MV-4-11 (cell line): ENCODE measurements around the gene SLC15A1.
A peak's percentile ranks its signal among the peaks of the same experiment; 100 is the strongest.

Source experiments
- DNase-seq: peaks from one replicate; lab custom pipeline; 2025; lab: John Stamatoyannopoulos, UW

Gene SLC15A1, protein sequence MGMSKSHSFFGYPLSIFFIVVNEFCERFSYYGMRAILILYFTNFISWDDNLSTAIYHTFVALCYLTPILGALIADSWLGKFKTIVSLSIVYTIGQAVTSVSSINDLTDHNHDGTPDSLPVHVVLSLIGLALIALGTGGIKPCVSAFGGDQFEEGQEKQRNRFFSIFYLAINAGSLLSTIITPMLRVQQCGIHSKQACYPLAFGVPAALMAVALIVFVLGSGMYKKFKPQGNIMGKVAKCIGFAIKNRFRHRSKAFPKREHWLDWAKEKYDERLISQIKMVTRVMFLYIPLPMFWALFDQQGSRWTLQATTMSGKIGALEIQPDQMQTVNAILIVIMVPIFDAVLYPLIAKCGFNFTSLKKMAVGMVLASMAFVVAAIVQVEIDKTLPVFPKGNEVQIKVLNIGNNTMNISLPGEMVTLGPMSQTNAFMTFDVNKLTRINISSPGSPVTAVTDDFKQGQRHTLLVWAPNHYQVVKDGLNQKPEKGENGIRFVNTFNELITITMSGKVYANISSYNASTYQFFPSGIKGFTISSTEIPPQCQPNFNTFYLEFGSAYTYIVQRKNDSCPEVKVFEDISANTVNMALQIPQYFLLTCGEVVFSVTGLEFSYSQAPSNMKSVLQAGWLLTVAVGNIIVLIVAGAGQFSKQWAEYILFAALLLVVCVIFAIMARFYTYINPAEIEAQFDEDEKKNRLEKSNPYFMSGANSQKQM

DNA sequence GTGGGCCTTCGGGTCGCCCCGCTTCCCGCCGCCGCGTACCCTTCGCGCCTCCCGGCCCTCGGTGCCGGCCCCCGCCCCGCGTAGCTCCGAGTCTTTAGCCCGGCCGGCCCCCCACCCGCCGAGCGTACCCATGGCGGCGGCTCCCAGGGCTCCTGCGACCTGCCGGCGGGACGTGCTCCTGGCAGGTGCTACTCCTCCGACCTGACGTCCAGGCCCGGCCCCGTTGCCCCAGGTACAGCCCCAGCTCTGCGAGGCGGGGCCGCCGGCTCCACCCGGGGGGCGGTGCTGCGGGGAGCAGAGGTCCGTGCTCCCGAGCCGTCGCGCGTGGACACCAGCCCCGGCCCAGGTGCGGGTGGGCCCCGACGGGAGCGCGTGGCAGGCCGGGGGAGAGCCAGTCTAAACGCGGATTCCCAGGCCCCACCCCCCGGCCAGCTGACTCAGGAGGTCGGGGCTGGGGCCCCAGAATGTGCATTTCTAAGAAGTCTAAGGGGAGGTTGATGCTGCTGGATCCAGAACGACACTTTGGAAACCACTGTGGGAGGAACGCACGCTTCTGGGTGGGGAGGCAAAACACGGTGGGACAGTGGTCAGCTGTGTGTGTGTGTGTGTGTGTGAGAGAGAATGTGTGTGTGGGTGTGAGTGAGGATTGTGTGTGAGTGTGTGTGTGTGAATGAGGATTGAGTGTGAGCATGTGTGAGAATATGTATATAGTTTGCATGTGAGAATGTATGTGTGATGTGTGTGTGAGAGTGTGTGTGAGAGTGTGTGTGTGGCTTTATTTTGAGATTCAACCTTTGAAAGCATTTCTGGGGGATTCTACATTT is at the start of gene SLC15A1:
Gene SLC15A1, minus strand, starts transcription at position 206 of the 824 bp plus-strand sequence. Its CDS starts 74 bp downstream, at position 132.
- DNase-seq = no peak

DNA sequence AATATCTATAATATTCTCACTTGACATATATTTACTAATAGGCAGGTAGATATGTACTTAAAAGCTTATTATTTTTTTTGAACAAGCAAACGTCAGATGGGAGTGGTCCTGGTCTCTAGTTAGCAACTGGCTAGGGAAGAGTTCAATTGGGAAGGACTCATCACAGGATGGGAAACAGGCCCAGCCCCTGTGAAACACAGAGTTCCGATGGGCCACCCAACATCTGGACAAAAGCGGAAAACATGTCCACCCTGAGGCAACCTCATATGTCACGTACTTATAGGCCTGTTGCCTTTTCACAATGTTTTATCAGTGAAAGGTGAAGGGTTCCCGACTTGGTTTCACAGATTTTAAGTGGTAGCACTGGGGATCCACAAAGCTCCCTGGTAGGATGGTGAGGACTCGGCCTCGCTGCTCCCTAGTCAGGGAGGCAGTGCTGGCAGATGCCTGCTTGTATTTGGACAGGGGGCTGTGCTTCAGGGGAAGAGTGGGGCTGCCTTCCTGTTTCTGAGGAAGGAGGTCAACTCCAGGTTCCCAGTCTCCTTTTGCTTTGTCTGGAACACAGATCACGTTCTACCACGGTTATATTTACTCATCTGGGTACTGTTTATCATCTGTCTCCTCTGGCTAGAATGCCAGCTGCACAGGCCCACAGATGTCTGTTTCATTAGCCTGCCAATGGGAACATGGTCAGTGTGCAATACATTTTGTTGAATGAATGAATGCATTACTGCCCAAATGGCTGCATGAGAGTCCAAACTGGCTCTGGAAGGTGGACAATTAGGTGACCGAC is 49.4 kb upstream of the SLC15A1 start:
- DNase-seq = no peak

DNA sequence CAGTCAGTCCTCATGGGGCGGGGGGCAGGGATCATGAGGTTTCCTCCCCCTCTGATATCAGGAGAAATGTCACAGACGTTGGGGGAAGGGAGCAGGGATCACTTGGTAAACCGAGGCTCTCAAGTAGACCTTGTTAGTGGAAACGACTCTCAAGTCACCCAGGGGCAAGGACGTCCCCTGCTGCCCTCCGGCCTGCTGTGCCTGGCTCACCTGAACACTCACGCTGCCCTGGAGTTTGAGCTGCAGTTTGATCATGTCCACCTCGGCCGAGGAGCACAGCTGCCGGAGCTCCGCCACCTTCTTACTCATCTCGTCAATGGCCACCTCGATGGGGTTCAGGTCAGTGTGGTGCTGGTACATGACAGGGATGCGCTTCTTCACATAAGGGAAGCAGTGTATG is 47.6 kb upstream of the SLC15A1 start:
- no peak for DNase-seq

DNA sequence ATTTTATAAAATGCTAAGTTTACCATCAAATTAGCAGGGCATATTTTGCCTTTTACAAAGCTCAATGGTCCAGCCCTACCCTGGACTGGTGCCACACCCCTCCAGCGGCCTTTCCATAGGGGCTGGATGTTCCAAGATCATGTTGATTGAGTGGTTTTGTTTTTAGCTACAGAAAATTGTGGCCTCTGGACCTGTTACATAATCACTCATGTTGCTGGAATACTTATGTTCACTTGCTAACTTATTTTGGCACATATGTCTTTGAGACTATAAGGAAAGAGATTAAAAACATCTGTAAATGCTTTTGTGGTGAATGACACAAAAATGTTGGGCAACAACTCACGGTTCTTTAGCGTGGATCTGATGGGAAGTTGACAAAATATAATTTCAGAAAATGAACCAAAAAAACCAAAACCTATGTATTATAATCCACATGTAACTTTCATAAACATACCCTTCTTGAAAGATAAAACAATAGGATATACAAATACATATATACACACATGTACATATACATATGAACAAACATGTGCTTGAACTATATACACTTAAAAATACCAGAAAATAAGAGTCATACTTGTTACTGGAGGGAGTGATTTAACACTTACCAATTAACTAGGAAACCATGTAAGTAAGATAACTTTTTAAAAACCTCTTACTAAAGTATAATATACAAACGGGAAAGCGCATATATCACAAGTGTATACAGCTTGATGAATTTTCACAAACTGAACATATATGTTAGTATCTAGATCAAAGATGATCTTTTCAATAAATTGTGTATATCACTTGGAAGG is 46.6 kb upstream of the SLC15A1 start:
- peak; percentile 89 for DNase-seq

DNA sequence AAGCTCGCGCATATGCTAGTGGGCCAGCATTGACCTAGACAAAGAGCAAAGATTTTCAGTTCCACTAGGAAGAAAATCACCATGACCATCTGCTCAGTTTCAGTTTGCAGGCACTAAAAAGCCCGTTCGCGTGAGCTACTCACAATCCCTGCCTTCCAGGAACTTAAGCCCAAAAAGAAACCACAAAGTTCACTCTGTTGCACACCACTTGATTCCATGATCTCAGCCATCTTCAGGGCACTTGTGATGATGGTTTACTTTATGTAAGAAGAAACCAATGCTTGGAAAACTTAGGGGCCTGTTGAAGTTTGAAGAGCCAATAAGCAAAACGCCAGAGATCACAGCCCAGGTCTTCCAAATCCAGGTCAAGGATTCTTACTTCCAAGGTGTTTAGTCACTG is 45.0 kb upstream of the SLC15A1 start:
- DNase-seq = peak; percentile 93

DNA sequence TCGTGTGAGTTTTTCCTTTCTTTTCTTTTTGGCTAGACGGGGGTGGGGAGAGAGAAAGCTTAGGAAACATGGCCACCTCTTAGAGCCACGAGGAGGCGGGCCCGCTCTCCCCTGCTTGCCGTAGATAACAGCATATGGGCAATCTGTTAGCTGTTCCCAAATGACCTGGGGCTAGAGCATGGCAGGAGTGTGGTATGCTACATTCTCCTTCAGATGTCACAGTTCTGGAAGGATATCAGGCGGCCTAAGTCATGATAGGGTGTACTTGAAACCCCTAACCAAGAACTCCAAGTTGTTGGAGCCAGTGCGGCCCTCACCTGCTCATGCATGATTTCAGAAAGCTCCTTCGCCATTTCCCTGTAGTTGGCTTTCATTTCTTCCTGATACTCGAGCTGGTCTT is 44.3 kb upstream of the SLC15A1 start:
- no peak for DNase-seq

DNA sequence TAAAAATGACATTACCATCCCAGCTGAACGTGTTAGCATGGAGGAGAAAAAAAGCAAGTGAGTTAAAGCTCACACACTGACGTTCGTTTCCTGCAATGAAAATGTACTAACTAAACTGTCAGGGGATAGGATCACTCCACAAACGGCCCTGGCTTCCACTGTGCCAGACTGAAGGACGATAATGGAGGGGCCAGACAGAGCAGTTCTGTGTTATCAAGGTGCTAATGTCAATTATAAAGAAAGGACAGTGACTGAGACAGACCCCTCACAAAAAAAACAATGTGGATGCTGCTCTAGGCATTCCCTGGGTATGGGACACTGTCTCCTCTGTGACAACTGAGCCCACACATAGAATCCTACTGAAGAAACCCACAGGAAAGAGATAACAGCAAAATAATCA is 43.7 kb upstream of the SLC15A1 start:
- DNase-seq = no peak

DNA sequence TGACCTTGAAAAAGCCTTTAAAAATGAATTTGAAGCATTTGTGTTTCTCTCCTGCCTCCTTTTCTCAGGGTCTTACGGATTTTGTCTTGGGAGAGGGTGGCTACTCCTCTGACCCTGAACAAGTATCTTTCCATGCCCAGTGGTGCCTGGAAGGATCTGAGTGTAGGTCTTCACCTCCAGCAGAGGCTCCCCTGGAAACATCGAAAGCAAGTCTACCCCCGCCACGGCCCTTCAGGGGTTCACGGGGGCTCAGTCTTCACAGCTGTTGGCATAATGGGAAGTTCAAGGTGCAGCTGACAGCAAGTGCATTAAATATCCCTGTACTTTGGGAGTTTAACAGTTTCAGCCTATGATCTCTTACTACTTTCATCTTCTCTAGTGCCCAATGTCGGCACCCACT is 42.7 kb upstream of the SLC15A1 start:
- DNase-seq = no peak

DNA sequence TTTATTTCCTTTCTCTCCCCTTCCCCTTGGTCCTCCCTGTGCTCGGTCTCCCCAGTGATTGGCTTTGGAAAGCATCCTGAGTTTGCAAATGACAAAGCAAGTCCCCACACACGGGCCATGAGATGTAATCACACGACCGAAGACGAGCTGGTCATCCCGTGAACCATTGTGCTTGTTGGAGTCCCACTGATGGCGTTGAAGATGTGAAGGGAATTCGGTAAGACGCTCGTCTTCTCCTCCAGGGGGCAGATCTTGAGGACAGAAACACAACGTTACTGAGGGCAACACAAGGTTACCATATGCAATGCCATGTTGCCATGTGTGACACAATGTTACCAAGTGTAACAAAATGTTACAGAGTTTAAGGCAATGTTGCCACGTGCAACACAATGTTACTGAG is 42.0 kb upstream of the SLC15A1 start:
- no peak for DNase-seq

DNA sequence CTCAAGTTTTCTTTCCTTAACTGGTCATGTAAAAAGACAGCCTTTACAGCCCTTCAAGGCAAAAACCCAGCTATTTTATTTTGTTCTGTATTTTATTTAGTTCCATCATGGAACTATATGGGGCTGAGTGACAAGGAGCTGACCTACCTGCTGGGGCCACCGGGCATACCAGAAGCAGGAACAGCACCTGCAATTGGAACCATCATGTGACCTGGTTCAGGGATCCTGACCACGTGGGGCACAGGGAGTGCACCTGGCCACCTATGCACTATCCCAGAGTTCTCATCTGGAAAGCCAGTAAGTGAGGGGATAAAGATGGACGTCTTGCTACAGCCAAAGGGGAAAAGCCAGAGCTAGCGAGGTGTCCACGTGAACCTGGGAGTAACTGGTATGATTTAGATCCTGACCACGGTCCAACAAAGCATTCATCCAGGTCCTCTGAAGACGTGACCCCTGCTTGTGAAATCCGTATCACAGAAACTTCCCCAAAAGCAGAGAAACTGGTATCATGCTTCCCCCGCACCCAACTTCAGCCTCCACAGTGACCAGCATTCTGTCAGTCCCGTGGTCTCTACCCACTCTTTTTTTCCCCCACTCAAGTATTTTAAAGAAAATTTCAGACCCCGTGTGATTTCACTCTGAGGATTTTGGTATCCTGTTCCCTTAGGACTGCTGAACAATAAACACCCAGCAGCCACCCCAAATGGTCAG is 40.5 kb upstream of the SLC15A1 start:
- peak; percentile 61 for DNase-seq

DNA sequence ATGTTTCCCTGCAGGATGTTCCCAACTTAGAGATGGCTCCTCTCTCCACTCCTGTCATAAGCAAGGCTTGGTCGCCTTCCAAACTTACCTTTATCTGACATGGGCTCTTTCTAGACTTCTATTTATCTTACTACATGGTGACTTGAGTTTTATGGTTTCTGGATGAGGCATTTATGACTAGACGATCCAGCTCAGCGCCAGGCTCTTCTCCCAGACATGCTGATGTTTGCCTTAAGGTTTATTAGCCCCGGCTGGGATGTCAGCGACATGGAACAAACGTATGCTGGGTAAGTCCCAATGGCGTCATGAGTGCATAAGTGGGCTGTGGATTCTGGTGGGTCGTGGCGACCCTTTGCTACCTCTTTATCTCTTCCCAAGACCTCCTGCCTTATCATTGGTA is 39.8 kb upstream of the SLC15A1 start:
- no peak for DNase-seq

DNA sequence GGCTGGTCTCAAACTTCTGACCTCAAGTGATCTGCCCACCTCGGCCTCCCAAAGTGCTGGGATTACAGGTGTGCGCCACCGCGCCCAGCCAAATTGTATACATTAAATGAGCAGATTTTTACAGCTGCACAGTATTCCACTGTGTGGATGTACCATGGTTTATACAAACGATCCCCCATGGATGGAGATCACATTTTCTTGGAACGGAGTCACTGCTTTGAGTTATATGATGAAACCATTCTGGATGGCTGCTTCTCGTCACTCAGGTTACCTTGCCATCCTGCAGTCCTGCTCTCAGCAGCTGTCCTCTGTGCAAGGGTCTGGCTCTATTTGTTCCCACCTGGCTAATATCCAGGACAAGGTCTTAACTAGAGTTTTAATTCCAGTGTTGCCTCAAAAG is 39.1 kb upstream of the SLC15A1 start:
- DNase-seq = no peak

DNA sequence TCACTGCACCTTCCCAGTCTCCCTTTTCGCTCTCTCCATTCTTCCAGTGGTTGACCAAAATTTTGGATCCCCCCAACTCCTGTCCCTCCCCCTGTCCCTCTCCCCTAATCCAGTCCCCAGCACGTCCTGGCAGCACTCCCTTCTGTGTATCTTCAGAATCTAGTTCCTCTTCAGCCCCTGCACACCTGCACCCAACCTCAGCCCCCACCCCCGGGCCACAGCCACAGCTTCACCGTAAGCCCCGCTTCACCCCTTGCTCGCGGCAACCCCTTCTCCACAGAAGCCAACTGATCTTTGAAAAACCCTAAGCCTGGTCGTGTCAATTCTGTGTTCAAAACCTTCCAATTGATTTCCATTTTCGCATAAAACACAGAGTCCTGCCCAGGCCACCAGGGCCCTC is 35.5 kb upstream of the SLC15A1 start:
- no peak for DNase-seq

DNA sequence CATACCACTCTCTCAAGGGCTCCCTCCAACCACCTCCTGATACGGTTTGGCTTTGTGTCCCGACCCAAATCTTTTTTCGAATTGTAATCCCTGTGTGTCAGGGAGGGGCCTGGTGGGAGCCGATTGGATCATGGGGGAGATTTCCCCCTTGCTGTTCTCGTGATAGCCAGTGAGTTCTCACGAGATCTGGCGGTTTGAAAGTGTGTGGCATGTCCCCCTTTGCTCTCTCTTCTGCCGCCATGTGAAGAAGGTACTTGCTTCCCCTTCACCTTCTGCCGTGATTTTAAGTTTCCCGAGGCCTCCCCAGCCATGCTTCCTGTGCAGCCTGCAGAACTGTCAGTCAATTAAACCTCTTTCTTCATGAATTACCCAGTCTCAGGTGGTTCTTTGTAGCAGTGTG is 34.7 kb upstream of the SLC15A1 start:
- DNase-seq = no peak

DNA sequence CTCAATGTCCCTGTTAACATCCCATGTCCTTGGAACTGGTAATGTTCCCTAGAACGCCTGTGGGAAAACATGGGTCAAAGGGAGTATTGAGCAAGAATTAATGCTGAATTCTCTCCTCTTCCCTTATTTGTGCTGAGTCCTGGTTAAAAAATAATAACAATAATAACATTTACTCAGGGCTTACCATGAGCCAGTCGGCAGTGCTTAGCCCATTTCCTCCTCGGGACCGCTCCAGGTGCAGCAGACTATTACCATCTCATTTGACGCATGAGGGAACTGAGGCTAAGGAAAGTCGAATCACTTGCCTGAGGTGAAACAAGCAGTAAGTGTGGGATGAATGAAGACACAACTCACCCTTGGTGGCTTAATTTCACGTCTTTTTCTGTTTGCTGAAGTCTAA is 33.6 kb upstream of the SLC15A1 start:
- DNase-seq = no peak

DNA sequence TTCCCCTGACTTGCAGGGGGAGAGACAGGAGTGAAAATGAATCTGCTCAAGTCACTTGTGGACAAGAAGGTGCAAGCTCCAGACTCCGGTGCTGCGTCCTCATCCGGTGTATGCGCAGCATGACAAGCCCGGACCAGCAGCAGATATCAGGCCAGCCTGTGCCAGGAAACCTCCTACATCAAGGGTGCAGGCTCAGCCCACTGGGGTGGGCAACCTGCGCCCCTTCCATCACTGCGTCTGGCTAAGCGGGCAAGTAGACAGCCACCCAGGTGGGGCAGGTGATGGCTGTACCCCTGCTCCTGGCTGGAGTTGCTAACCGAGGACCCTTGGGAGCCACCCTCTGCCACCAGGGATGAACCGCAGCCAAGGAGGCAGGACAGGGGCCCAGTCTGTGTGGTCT is 32.9 kb upstream of the SLC15A1 start:
- DNase-seq = no peak

DNA sequence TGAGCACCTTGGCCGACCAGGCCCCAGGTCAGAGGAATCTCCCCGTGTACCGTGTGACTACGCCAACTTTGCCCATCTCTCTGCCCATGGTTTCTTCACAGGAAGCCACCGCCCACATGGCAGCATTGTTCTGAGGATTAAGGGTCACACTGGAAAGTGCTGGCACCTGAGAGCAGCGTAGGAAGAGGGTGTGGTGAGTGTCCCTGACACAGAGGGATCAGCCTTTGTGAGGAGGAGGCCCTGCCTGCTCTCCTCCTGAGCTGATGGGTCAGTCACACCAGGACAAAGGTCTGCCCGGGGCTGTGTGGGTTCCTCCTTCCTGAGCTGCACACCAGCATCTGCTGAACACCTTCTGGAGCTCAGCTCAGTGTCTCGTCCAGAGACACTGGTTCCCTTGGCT is 32.2 kb upstream of the SLC15A1 start:
- DNase-seq = no peak

DNA sequence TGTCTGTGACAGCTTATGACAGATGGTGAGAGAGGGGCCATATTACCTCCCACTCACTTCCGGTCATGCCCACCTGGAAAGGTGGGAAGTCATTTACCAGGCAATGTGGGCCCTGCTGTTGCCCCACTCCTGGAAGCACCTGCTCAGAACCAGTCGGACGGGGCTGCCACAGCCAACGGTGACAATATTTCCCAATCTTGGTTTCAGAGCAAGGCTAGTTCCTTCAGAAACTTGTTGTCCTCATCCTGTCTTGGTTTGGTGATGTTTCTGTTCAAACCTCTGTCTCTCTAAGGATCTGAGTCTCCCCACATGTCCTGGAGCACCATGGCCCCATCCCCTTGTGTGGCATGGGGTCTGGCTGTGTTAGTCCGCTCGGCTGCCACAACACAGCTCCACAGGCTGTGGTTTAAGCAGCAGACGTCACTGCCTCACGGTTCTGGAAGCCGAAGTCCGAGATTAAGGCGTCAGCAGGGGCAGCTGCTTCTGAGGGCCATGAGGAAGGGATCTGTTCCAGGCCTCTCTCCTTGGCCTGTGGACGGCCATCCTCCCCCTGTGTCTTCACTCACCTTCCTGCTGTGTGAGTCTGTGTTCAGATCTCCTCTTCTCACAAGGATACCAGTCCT is 31.5 kb upstream of the SLC15A1 start:
- DNase-seq = peak; percentile 74

DNA sequence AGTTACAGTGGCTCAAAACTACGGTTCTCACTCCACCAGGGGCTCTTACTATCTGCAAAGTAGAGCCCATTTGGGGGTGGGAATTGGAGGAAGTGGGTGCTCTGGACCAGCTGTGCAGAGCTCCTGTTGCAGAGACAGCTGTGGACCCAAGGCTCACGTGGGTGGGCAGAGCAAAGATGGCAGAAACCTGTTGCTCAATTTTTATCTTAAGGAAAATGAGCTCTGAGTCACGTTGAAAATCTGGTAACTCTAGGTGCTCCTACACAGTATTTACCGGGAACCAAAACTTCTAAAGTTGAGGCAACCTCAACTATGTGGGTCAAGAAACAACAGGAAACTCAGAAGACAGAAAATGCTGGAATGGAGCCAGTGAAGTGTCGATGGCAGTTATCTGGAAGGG is 30.2 kb upstream of the SLC15A1 start:
- peak; percentile 74 for DNase-seq

DNA sequence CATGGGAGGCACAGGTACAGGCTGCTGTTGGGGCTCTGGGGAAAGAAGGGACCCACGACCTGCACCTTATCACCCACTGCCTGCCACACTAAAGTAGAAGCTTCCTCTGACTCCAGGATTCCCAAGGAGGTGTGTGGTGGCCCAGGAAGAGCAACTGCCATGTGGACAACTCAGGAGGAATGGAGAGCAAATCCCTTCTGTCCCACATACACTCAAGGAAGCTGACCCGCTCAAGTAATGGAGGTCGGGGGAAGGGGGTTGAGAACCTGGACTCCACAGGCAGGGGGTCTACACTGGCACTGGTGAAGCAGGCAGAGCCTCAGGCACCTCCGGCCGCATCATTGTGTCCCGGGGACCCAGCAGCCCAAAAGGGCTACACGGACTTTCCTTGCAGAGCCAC is 29.4 kb upstream of the SLC15A1 start:
- DNase-seq = no peak
